HCT116 (cell line): ENCODE data around the gene CHST1.

Experiments
- CEBPB ChIP-seq: IDR thresholded peaks from 2 replicates; pipeline ENCODE4 v1.6.1; 2012; ENCODE audit warnings: low read depth
- CTCF ChIP-seq, 3 experiments: fragments of 200-600 bp in 1 of 3; sonication (generic) in 1 of 3; IDR thresholded peaks in 2 of 3; conservative IDR thresholded peaks in 1 of 3; 2 replicates each; pipeline ENCODE4 v1.5.1; 2012 to 2017; ENCODE audit warnings: low read depth in 2 of 3, low read length in 2 of 3, antibody characterized with exemption in 1 of 3, borderline replicate concordance in 1 of 3, control low read depth in 1 of 3, mild to moderate bottlenecking in 1 of 3, mixed read lengths in 1 of 3, mixed run types in 1 of 3, moderate library complexity in 1 of 3; ENCODE audit not compliant: insufficient read depth in 1 of 3
- EGR1 ChIP-seq: IDR thresholded peaks from 2 replicates; pipeline ENCODE4 v1.6.1; 2012; ENCODE audit warnings: low read depth
- EZH2 ChIP-seq: fragments of 200-600 bp; sonication (generic); IDR thresholded peaks from 2 replicates; pipeline ENCODE4 v1.6.1; 2017; ENCODE audit warnings: antibody characterized with exemption, mixed run types
- EZH2phosphoT487 ChIP-seq: fragments of 200-600 bp; IDR thresholded peaks from 2 replicates; pipeline ENCODE4 v1.6.1; 2018; ENCODE audit warnings: antibody characterized with exemption, borderline replicate concordance
- POLR2A ChIP-seq: IDR thresholded peaks from 2 replicates; pipeline ENCODE4 v1.7.0; 2011; ENCODE audit warnings: borderline replicate concordance; ENCODE audit not compliant: insufficient read depth, insufficient read length; ENCODE audit errors: extremely low read depth
- POLR2AphosphoS5 ChIP-seq: IDR thresholded peaks from 2 replicates; pipeline ENCODE4 v1.6.1; 2011; ENCODE audit warnings: mild to moderate bottlenecking, low read depth, low read length, moderate library complexity
- SIN3A ChIP-seq: IDR thresholded peaks from 2 replicates; pipeline ENCODE4 v1.6.1; 2012; ENCODE audit warnings: low read depth
- SP1 ChIP-seq: IDR thresholded peaks from 2 replicates; pipeline ENCODE4 v1.6.1; 2012; ENCODE audit warnings: low read depth
- TCF7L2 ChIP-seq: IDR thresholded peaks from 2 replicates; pipeline ENCODE4 v1.7.0; 2011; ENCODE audit warnings: borderline replicate concordance, inconsistent platforms; ENCODE audit not compliant: insufficient read depth, insufficient read length; ENCODE audit errors: extremely low read depth

- TF ChIP-seq CTCF (IDR thresholded peaks at IDR 0.05 in 2 of 3, conservative IDR thresholded peaks at IDR 0.05 in 1 of 3; ENCODE audit: borderline replicate concordance in 1 of 3, insufficient read depth in 1 of 3, low read depth in 2 of 3, low read length in 2 of 3), result no peak
- no peak for TF ChIP-seq SIN3A
- TF ChIP-seq CEBPB, result no peak
- no peak for TF ChIP-seq EZH2
- TF ChIP-seq POLR2A, result no peak
- TF ChIP-seq POLR2AphosphoS5, result no peak
- TF ChIP-seq EZH2phosphoT487, result no peak
- no peak for TF ChIP-seq TCF7L2
- TF ChIP-seq SP1, result no peak
- TF ChIP-seq EGR1, result no peak
Measured at GRCh38 chr11:45676522-45677095, 11.2 kb upstream of the CHST1 start.
